Measurements from ENCODE around the gene CHST13. TPM values are rescaled to one million over a fixed set of nuclear protein-coding genes. Genes with fewer than 3 reads are reported as not detected.
"Not testable (repeated sequence)": the region's sequence is repeated elsewhere in the genome, so short reads cannot be mapped to it uniquely, and the experiment has no call there.

Gene CHST13
- total RNA-seq, 2 experiments from 2014 or later = not detected

GRCh38 chr3:126578702-126579101, 54.7 kb downstream of the CHST13 start:
- no peak overlapping the region for H3K4me3 Mint-ChIP-seq
- DNase-seq = no peak
- no peaks in the 10 kb centered on the region for H3K36me3 Mint-ChIP-seq (ENCODE audit: low read depth)
- ChIA-PET POLR2A (no interaction called here), CTCF (no interaction called here)
- ATAC-seq = no peak
- no peaks in the 10 kb centered on the region for H3K4me1 Mint-ChIP-seq (ENCODE audit: low read depth)
- H3K9me3 Mint-ChIP-seq (ENCODE audit: insufficient read depth) = no peaks in the 10 kb centered on the region
- peaks cover 7% of the 10 kb centered on the region for H3K27me3 Mint-ChIP-seq (ENCODE audit: low read depth)
- H3K27ac Mint-ChIP-seq = no peak overlapping the region

GRCh38 chr3:126580746-126581145, 56.8 kb downstream of the CHST13 start:
- Mint-ChIP-seq H3K9me3 (ENCODE audit: insufficient read depth) (no peaks in the 10 kb centered on the region), H3K4me1 (ENCODE audit: low read depth) (no peaks in the 10 kb centered on the region), H3K4me3 (no peak overlapping the region), H3K27ac (no peak overlapping the region), H3K27me3 (ENCODE audit: low read depth) (peaks cover 5% of the 10 kb centered on the region), H3K36me3 (ENCODE audit: low read depth) (no peaks in the 10 kb centered on the region)
- ATAC-seq (no peak), DNase-seq (no peak)
- CTCF ChIA-PET = no interaction called here
- POLR2A ChIA-PET = no interaction called here

- ChIA-PET CTCF (no interaction called here), POLR2A (no interaction called here)
- Mint-ChIP-seq H3K4me1 (ENCODE audit: low read depth) (no peaks in the 10 kb centered on the region), H3K27ac (no peak overlapping the region), H3K9me3 (ENCODE audit: insufficient read depth) (no peaks in the 10 kb centered on the region), H3K4me3 (no peak overlapping the region), H3K27me3 (ENCODE audit: low read depth) (peaks cover 6% of the 10 kb centered on the region), H3K36me3 (ENCODE audit: low read depth) (no peaks in the 10 kb centered on the region)
- ATAC-seq (no peak), DNase-seq (no peak)
Observed at GRCh38 chr3:126581569-126581968, 57.6 kb downstream of the CHST13 start.

- no peak overlapping the region for H3K4me3 Mint-ChIP-seq
- no peaks in the 10 kb centered on the region for H3K9me3 Mint-ChIP-seq (ENCODE audit: insufficient read depth)
- ChIA-PET CTCF (no interaction called here), POLR2A (no interaction called here)
- ATAC-seq = no peak
- peaks cover 6% of the 10 kb centered on the region for H3K27me3 Mint-ChIP-seq (ENCODE audit: low read depth)
- no peaks in the 10 kb centered on the region for H3K4me1 Mint-ChIP-seq (ENCODE audit: low read depth)
- no peak for DNase-seq
- H3K27ac Mint-ChIP-seq = no peak overlapping the region
- H3K36me3 Mint-ChIP-seq (ENCODE audit: low read depth) = no peaks in the 10 kb centered on the region
Observed at GRCh38 chr3:126582311-126582710, 58.4 kb downstream of the CHST13 start.

- H3K4me1 Mint-ChIP-seq (ENCODE audit: low read depth); POLR2A ChIA-PET; DNase-seq; ATAC-seq; H3K36me3 Mint-ChIP-seq (ENCODE audit: low read depth); CTCF ChIA-PET; H3K9me3 Mint-ChIP-seq (ENCODE audit: insufficient read depth); H3K27ac Mint-ChIP-seq; H3K4me3 Mint-ChIP-seq: not testable (repeated sequence)
- peaks cover 11% of the 10 kb centered on the region for H3K27me3 Mint-ChIP-seq (ENCODE audit: low read depth)
Observed at GRCh38 chr3:126591515-126591914, 67.6 kb downstream of the CHST13 start.

Other genes starting within 250 kb of the CHST13 start
- not detected for gene KLF15, start 166.7 kb upstream of the CHST13 start, total RNA-seq
- gene CFAP100, start 129.2 kb upstream of the CHST13 start, total RNA-seq = not detected
- gene ZXDC, start 48.3 kb upstream of the CHST13 start, total RNA-seq = 10 to 100 TPM; 26.6 to 27.3 TPM
- under 1 TPM in 1 of 2 experiments, not detected in 1; 0.13 TPM for gene UROC1, start 6.4 kb upstream of the CHST13 start, total RNA-seq
- gene C3orf22, start 34.8 kb downstream of the CHST13 start, total RNA-seq = not detected
- 1 to 10 TPM; 1.0 to 1.3 TPM for gene TXNRD3, start 131.0 kb downstream of the CHST13 start, total RNA-seq
- gene CHCHD6, start 180.1 kb downstream of the CHST13 start, total RNA-seq = 1 to 10 TPM; 5.1 to 6.2 TPM

All from activated CD8-positive, alpha-beta T cell treated with anti-CD3 and anti-CD28 coated beads, Interleukin-2, amount 10 ng/mL, durations not matched to agents 7 days and 5 days (primary cell).